GM21360 (cell line): Measurements from ENCODE around the gene KCNJ18.
"Not testable (repeated sequence)": the region's sequence is repeated elsewhere in the genome, so short reads cannot be mapped to it uniquely, and the experiment has no call there.

Experiments used
- ATAC-seq: cut with Tn5 transposase; IDR thresholded peaks from one replicate; pipeline ENCODE4 v1.9.1; 2021; ENCODE audit warnings: mild to moderate bottlenecking, moderate library complexity; ENCODE audit not compliant: unreplicated experiment

KCNJ18 gene

DNA sequence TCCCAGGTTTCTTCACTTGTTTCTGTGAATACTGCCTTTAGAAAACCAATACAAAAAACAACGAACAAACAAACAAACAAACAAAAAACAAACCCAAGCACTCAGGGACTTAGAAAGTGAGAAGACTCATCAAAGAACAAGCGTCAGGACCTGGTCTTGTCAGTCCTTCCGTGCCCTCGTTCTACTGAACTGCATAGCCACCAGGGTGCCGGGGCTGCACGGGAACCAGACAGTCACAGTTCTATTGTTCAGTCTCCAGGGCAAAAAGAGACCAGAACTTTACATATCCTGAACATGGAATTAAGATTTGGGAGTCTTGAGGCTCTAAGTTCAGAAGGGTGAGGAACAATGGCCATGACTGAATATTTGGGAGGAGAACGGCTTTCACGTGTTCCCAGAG, 28.2 kb downstream of the KCNJ18 start:
- ATAC-seq = not testable (repeated sequence)

DNA sequence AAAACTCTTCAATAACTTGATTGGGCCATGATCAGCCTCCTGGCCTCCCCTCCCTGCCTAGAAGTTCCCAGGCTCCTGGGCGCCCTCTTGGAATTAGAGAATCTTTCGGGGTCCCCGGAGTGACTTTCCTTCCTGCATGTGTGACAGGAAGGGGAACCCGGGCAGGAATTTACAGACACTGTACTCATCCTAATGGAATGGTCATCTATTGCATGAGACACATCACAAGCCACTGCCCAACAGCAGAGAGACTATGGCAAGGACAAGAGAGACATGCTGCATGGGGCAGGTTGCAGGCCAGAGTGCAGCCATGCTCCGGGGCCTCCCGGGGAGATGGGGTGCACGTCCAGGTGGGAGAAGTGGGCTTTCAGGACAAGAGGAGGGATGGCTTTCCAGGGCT, 29.9 kb downstream of the KCNJ18 start:
- ATAC-seq = not testable (repeated sequence)

- ATAC-seq = not testable (repeated sequence)
Observed at GRCh38 chr17:21724216-21725006, 32.1 kb downstream of the KCNJ18 start.

DNA sequence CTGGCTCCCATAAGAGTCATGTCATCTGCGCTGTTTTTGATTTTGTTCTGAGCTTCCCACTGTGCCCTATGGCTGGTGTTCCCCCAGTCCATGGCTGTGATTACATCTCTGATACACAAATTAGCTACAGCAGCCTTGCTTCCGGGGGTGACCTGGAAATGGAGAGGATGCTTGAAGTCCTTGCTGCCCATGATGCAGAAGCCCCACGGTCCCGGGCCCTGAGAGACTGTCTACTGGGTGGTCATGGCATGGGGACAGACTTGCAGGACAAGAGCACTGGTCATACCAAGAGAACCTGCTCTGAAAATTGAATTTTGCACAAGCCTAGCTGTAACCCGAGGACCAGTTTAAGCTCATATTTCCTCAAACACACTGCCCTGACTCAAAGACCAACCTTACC, 38.8 kb downstream of the KCNJ18 start:
- not testable (repeated sequence) for ATAC-seq

- ATAC-seq = not testable (repeated sequence)
Observed at GRCh38 chr17:21733931-21734330, 41.6 kb downstream of the KCNJ18 start.

DNA sequence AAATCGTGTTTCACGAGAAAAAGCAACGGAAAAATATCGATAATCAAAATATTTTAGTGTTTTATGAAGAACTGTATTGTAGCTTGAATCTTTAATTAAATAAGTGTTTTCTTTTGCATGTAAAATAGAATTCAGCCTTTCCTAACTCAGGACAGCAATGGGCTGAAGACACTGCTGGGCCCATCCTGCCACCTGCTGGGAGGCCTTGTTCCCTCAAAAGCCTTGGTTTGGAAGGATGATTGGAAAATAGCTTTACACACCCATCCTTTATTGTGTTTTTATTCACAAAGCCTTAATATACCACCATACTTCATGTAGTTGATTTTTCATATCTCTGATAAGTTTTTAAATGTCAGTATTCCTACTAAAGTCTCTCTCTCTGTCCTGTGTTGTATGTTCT, 43.5 kb downstream of the KCNJ18 start:
- not testable (repeated sequence) for ATAC-seq

GRCh38 chr17:21737015-21737580, 44.8 kb downstream of the KCNJ18 start:
- ATAC-seq = not testable (repeated sequence)

DNA sequence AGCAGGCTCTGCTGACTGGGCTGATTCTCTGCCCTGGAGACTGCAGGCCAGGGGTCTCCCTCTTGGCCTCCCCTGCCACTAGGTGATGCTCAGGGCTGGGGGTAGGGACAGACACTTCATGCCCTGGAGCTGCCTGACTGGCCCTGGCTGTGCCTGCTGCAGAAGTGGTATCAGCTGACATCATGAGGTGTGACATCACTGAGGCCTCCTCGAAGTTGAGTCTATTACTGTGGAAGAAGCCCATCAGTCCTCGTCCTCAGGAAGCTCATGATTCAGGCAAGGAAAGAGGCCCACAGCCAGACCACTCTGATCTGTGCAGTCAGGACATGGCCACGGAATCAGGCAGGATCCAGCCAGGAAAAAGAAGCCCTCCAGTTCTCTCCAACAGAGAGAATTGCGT, 45.9 kb downstream of the KCNJ18 start:
- not testable (repeated sequence) for ATAC-seq

DNA sequence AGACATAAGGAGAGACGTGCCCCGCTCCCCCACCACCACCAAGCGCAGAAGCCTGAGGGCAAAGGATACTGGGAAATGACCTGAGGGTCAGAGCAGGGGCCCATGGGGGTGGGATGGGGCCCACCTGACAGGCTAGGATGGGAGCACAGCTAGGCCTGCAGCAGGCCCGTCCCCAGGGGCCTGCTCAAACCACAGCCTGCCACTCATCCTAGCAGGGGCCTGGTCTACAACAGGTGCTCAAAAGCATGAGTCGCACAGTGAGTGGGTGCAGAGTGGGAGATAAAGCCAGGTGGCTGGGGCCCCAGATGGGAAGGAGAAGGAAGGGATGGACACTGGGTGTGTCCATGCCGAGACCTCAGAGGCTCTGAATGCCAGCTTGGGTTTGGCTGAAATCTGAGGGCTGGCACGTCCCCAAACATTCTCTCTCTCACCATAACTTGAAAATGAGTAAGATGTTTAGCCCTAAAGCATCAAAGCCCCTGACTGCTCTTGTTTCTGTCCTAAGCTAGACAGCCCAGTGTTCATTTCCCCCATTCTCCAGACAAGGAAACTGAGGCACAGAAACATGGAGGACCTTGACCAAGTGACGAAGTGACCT, 46.7 kb downstream of the KCNJ18 start:
- not testable (repeated sequence) for ATAC-seq

- not testable (repeated sequence) for ATAC-seq
Observed at GRCh38 chr17:21739485-21739884, 47.2 kb downstream of the KCNJ18 start.

DNA sequence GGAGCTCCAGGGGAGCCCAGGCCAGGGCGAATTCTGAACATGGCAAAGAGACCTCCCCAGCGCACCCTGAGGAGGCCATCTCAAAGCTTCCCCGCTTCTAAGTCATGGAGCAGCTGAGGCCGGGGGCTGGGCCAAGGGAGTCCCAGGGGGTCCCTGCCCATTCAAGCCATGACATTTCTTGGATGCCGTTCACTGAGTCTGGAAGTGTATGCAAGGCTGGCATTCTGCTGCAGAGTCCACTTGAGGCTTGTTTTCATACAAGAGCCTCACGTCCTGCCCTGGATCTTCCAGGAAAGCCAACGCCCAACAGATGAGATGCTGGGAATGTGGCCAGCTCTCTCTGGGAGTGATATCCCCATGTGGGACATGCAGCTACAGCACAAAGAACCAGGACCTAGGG, 48.5 kb downstream of the KCNJ18 start:
- ATAC-seq = not testable (repeated sequence)

DNA sequence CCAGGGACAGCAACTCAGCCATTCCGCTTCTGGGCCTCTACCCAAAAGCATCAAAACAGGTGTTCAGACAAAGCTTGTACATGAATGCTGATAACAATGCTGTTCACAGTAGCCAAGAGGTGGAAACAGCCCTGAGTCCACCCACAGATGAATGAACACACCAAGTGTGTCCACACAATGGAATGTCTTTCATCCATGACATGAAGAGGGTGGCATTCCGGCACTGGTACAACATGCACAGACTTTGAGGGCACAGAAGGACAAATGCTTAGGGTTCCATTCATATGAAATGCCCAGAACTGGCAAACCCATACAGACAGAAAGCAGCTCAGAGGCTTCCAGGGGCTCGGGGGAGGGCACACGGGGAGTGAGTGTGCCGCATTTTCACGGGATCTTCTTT, 49.2 kb downstream of the KCNJ18 start:
- not testable (repeated sequence) for ATAC-seq

- no peak for ATAC-seq
Observed at GRCh38 chr17:21742326-21742725, 50.0 kb downstream of the KCNJ18 start.

DNA sequence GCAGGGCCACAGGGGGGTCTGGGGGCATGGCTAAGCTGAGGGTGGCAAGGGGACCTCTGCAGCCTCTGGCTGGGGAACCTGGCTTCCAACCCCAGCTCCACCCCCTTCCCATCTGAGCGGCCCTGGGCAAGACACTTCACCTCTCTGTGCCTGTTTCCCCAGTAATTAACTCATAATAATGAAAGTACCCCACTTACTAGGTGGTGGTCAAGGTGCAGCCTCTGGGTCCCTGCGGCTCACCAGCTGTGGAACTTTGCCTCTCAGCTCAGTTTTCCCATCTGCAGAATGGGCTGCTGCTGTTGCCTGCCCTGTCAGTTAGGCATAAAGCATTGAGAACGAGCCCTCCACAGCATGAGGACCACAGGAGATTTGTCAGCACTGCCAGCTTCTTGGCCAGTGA, 51.8 kb downstream of the KCNJ18 start:
- not testable (repeated sequence) for ATAC-seq

DNA sequence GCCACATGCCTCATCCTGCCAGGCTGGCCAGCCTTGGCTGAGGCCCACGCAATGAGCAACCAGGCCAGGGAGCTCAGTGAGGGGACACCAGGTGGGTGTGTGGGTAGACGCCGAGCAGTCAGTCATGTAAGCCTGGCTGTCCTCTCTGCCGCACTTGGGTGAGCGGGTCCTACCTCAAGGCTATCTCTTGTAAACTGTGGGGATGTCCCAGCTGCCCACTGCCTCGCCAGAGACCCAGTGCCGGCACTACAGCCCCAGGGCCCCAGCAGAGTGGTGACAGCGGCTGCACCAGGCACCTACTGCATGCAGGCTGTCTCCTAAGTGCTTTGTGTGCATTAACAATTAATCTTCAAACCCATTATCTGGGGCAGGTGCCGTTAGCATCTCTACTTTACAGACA, 52.3 kb downstream of the KCNJ18 start:
- ATAC-seq = not testable (repeated sequence)

GRCh38 chr17:21745385-21746054, 53.2 kb downstream of the KCNJ18 start:
- not testable (repeated sequence) for ATAC-seq

DNA sequence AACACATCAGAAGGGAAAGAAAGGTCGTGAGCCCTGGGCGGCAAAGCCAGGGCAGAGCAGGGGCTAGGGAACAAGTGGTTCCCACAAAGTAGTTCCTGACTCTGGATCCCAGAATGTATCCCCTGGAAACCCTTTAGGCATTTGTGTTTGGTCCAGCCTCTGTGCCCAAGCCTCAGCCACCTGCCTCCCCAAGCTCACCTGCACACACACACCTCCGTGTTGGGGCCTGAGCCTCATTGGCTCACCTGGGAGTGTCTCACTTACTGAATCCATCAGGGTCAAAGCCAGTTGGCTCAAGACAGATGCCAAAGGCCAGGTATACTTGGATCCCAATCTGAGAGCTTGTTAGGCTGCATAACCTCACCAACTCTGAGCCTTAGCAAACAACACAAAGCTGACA, 54.1 kb downstream of the KCNJ18 start:
- not testable (repeated sequence) for ATAC-seq

DNA sequence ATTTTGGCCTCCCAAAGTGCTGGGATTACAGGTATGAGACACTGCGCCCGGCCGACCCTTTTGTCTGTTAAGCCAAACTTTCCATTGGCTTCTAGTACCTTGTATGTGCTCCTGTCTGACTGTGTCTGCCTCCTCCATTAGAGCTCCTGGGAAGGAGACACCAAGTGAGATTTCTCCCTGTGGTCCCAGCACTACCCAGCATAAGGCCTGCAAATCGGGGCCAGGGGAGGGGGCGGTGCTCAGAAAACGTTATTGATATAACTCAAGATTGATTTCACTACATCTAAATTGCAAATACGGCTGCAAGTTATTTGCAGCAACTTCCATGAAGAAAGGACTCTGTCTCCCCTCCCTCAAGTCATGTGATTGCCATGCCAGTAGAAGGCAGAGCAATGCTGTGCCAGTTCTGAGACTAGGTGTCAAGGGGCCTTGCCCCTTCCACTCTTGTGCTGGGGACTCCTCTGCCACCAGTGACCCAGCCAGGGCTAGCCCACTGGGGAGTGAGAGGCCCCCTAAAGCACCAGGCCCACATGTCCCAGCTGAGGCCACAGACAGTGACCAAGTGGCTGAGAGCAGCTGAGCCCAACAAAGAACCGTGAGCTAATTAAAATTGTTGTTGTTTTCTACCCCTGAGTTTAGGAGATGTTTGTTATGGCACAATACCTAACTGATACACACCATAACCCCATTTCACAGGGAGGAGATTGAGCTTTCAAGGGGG, 55.0 kb downstream of the KCNJ18 start:
- ATAC-seq = not testable (repeated sequence)

DNA sequence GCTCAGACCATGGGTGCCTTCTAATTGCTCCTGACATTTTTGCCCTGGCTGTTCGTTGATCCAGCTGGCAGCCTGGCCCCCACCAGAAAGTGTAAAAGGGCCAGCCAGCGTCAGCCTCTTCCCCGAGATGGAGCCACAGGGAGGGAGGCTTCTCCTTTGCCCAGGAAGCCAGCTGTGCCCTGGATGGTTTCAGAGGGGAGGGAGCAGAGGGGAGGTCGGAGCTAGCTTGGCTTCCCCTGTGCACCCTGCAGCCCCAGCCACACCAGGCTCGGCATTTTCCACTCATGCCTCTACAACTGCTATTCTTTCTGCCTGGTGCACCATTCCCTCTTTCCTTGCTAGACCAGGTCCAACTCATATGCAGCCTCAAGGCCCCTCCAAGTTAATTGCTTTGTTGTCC, 56.4 kb downstream of the KCNJ18 start:
- ATAC-seq = not testable (repeated sequence)

GRCh38 chr17:21749696-21750531, 57.6 kb downstream of the KCNJ18 start:
- not testable (repeated sequence) for ATAC-seq
